K562 (cell line): ENCODE measurements around the gene SELENOO. TPM values are rescaled to one million over a fixed set of nuclear protein-coding genes. Genes with fewer than 3 reads are reported as not detected.
A peak's percentile ranks its signal among the peaks of the same experiment; 100 is the strongest.

Source experiments
- ATAC-seq: fragments of 200-7000 bp; cut with Tn5 transposase; 3 replicates; pipeline ENCODE4 v1.9.1; 2020; ENCODE audit warnings: moderate library complexity
- BruUV-seq: library from RNA; stranded (reverse); fragments of 400-500 nt; replicated peaks from 2 replicates; lab custom pipeline; 2021; lab: Mats Ljungman, UMichigan
- CTCF ChIA-PET: fragments of 300-600 bp; formaldehyde crosslinking; extraction: SDS; loops from one replicate; lab custom pipeline; 2021; ENCODE audit warnings: low intra/inter-chr PET ratio; lab: Yijun Ruan, JAX
- POLR2A ChIA-PET: fragments of 300-600, 350-650 bp; sonication (Branson Sonifier 250); formaldehyde crosslinking; extraction: SDS; loops from one replicate; lab custom pipeline; 2021; ENCODE audit warnings: antibody characterized with exemption, inconsistent platforms; lab: Yijun Ruan, JAX
- DNase-seq, 4 experiments: peaks; one replicate each; pipeline versions ENCODE4 v3.0.0 to v3.0.0-alpha.2; 2011 to 2018; ENCODE audit warnings: low spot score in 3 of 4, mixed read lengths in 3 of 4; ENCODE audit errors: extremely low read depth in 1 of 4
- FAIRE-seq: peaks from 2 replicates; lab custom pipeline; 2011; peaks lifted over from hg19 to GRCh38; lab: Jason Lieb, UNC
- H2AFZ ChIP-seq: 2 replicates; pipeline ENCODE4 v1.6.0; 2011; ENCODE audit warnings: low read depth, low read length, control low read depth, inconsistent platforms
- H3K27ac ChIP-seq: fragments of 200-600 bp; 3 replicates; pipeline ENCODE4 v1.8.0; 2011; ENCODE audit warnings: low read depth, mild to moderate bottlenecking, control low read depth, inconsistent platforms, low read length, moderate library complexity, mixed read lengths; ENCODE audit errors: extremely low read depth
- H3K27me3 ChIP-seq, 2 experiments: fragments of 300-600 bp in 1 of 2; 2 replicates in 1 of 2; 3 replicates in 1 of 2; pipeline versions ENCODE4 v1.6.0 to v1.8.0; 2011; ENCODE audit warnings: inconsistent platforms in 2 of 2, low read length in 2 of 2, mild to moderate bottlenecking in 1 of 2, mixed read lengths in 1 of 2, moderate library complexity in 1 of 2; ENCODE audit not compliant: control insufficient read depth in 2 of 2, insufficient read depth in 2 of 2
- H3K36me3 ChIP-seq: fragments of 300-600 bp; 3 replicates; pipeline ENCODE4 v1.8.0; 2011; ENCODE audit warnings: mild to moderate bottlenecking, low read length, inconsistent platforms; ENCODE audit not compliant: control insufficient read depth, insufficient read depth
- H3K4me1 ChIP-seq, 2 experiments: fragments of 200-600 bp in 1 of 2; replicated peaks in 1 of 2; 2 replicates in 1 of 2; 3 replicates in 1 of 2; pipeline versions ENCODE4 v1.5.1 to v1.8.0; 2011; ENCODE audit warnings: inconsistent platforms in 2 of 2, low read length in 2 of 2, mild to moderate bottlenecking in 1 of 2, mixed read lengths in 1 of 2, moderate library complexity in 1 of 2; ENCODE audit not compliant: control insufficient read depth in 2 of 2, insufficient read depth in 2 of 2
- H3K4me2 ChIP-seq: 2 replicates; pipeline ENCODE4 v1.6.1; 2011; ENCODE audit warnings: low read length, control low read depth, inconsistent platforms, mixed read lengths; ENCODE audit not compliant: insufficient read depth
- H3K4me3 ChIP-seq: fragments of 200-600 bp; sonication (generic), shearing (Covaris generic); 2 replicates; pipeline ENCODE4 v1.5.1; 2016; ENCODE audit warnings: control low read depth, inconsistent platforms
- H3K79me2 ChIP-seq: fragments of 200-600 bp; 3 replicates; pipeline ENCODE4 v1.8.0; 2011; ENCODE audit warnings: low read length, inconsistent platforms; ENCODE audit not compliant: control insufficient read depth, insufficient read depth
- H3K9ac ChIP-seq, 2 experiments: 2 replicates each; pipeline versions ENCODE4 v1.6.0 to v1.6.1; 2011; ENCODE audit warnings: low read depth in 2 of 2, low read length in 2 of 2, control low read depth in 1 of 2, inconsistent platforms in 1 of 2, mild to moderate bottlenecking in 1 of 2, mixed read lengths in 1 of 2; ENCODE audit not compliant: insufficient read depth in 1 of 2
- H3K9me1 ChIP-seq: one replicate; pipeline ENCODE4 v1.6.0; 2011; ENCODE audit warnings: inconsistent platforms, mild to moderate bottlenecking, low read length, moderate library complexity; ENCODE audit not compliant: control insufficient read depth, insufficient read depth
- H3K9me3 ChIP-seq: replicated peaks from 2 replicates; pipeline ENCODE4 v1.5.1; 2011; ENCODE audit warnings: low read depth, low read length, inconsistent platforms; ENCODE audit not compliant: control insufficient read depth, insufficient read depth
- H4K20me1 ChIP-seq: replicated peaks from 2 replicates; pipeline ENCODE4 v1.6.1; 2011; ENCODE audit warnings: low read length, inconsistent platforms, mixed read lengths; ENCODE audit not compliant: control insufficient read depth, insufficient read depth
- CBX5 ChIP-seq: IDR thresholded peaks from 2 replicates; pipeline ENCODE4 v1.6.1; 2014; ENCODE audit warnings: low read depth, borderline replicate concordance
- POLR2G ChIP-seq: fragments of 200-400 bp; formaldehyde crosslinking; IDR thresholded peaks from 2 replicates; pipeline ENCODE4 v1.6.1; 2017; ENCODE audit warnings: low read depth, mild to moderate bottlenecking, antibody characterized with exemption, low read length, moderate library complexity
- TBL1XR1 ChIP-seq, 2 experiments: IDR thresholded peaks; 2 replicates each; pipeline ENCODE4 v1.6.1; 2012; ENCODE audit warnings: improper control_type of control experiment in 2 of 2, low read length in 2 of 2, mild to moderate bottlenecking in 1 of 2
- THAP7 ChIP-seq: fragments of 250-450 bp; sonication (Bioruptor Pico); IDR thresholded peaks from 2 replicates; pipeline ENCODE4 v1.5.0; 2021
- ZNF217 ChIP-seq: sonication (generic); formaldehyde crosslinking; IDR thresholded peaks from 2 replicates; pipeline ENCODE4 v1.8.0; 2022; ENCODE audit warnings: mild to moderate bottlenecking, missing genetic modification reagents
- ZNF239 ChIP-seq: fragments of 250-450 bp; sonication (Bioruptor Pico); IDR thresholded peaks from 2 replicates; pipeline ENCODE4 v1.4.0; 2020; ENCODE audit warnings: mild to moderate bottlenecking
- WGBS: fragments of 100-300 bp; shearing (Covaris generic); methylation state at CpG from one replicate; pipeline ENCODE4 v1.1.6; 2016; ENCODE audit warnings: low coverage, mixed read lengths; ENCODE audit not compliant: insufficient coverage; ENCODE audit errors: missing lambda C conversion rate; 5-methylcytosine and 5-hydroxymethylcytosine counted together
- in situ Hi-C: fragments of 300-500 bp; cut with MboI; formaldehyde crosslinking; loops from 4 replicates; pipeline ENCODE4 v1.15.0; 2018; ENCODE audit warnings: inconsistent platforms, mixed read lengths
- intact Hi-C: fragments of 100-400 bp; cut with micrococcal nuclease; formaldehyde crosslinking; loops from 2 replicates; pipeline ENCODE4 v1.14.2; 2022
- polyA plus RNA-seq, 8 experiments: library from polyadenylated mRNA; depleted of rRNA in 4 of 8; stranded (reverse) in 5 of 8; unstranded in 3 of 8; fragments of >200 nt; fragmentation: Nextera tagmentation in 2 of 8; fragmentation: Illumina TruSeq in 1 of 8; extraction: Ambion mirVana in 2 of 8; extraction: Trizol in 1 of 8; gene quantifications; 2 replicates each; pipeline versions ENCODE4 v1.2.1 to v1.2.3, GENCODE V29; 2011 to 2014; ENCODE audit warnings: inconsistent platforms in 1 of 8, missing spikeins in 1 of 8
- total RNA-seq, 7 experiments: library from RNA; depleted of rRNA in 6 of 7; stranded (reverse); fragments of >200 nt in 6 of 7; fragmentation: Illumina TruSeq in 2 of 7; extraction: Trizol in 2 of 7; gene quantifications; 2 replicates each; pipeline versions ENCODE4 v1.2.1 to v1.2.3, GENCODE V29; 2011 to 2021; ENCODE audit warnings: low replicate concordance in 1 of 7

Gene SELENOO
- total and polyA plus RNA-seq, 9 of the 15 experiments (the other 6 are each of a cell fraction or from before 2014, with no cell fraction given): 0.37 to 24.9 (median 8.3) TPM

GRCh38 chr22:50227579-50228215 lies 26.9 kb downstream of the SELENOO start:
- in situ Hi-C loops: no loop called here
- no TSS peak for BruUV-seq
- H3K36me3 ChIP-seq: peaks cover 33% of the 10 kb centered on the region; the same call in 2 of the 3 replicates
- FAIRE-seq: no peak
- TF ChIP-seq POLR2G (0 out of 2 replicates have a peak, but pooled peaks have one; percentile 9), THAP7 (CRISPR knock-in tag) (no peak), ZNF217 (no peak), TBL1XR1 (IDR thresholded peaks at IDR 0.05; ENCODE audit: low read length in 2 of 2) (no peak), CBX5 (no peak), ZNF239 (no peak)
- TF ChIP-seq, all 486 proteins: peak for 1
- ATAC-seq (no peak), DNase-seq (no peak)
- Histone ChIP-seq H3K27me3 (no peaks in the 10 kb centered on the region), H3K9me3 (no peaks in the 10 kb centered on the region), H3K4me2 (no peak overlapping the region), H3K79me2 (no peaks in the 10 kb centered on the region), H3K9ac (no peak overlapping the region), H3K4me3 (no peak overlapping the region), H3K4me1 (peaks cover 0 to 12% of the 10 kb centered on the region in 2 experiments; a peak in 2 of 5 replicates), H3K27ac (no peak overlapping the region), H3K9me1 (no peaks in the 10 kb centered on the region), H2AFZ (no peak overlapping the region), H4K20me1 (no peaks in the 10 kb centered on the region)
- ChIA-PET CTCF (interaction anchor here (0.5 kb wide), 1 partner anchor 211 kb away, joined by 3 read pairs; no protein-coding TSS in a partner anchor), POLR2A (interaction anchor here (0.8 to 1.2 kb wide), 4 partner anchors 10 to 23 kb away, joined by 3 to 4 read pairs (median 3); no protein-coding TSS in a partner anchor)
- intact Hi-C loops: no loop called here
- WGBS: 90% methylated on average over 14 of the region's 25 CpGs
